ENCODE results near the gene SLC22A17. TPM values are rescaled to one million over a fixed set of nuclear protein-coding genes. Genes with fewer than 3 reads are reported as not detected.
A peak's percentile ranks its signal among the peaks of the same experiment; 100 is the strongest.

The SLC22A17 gene
- total RNA-seq, 1 donor from 2014 or later: 42.4 TPM

DNA sequence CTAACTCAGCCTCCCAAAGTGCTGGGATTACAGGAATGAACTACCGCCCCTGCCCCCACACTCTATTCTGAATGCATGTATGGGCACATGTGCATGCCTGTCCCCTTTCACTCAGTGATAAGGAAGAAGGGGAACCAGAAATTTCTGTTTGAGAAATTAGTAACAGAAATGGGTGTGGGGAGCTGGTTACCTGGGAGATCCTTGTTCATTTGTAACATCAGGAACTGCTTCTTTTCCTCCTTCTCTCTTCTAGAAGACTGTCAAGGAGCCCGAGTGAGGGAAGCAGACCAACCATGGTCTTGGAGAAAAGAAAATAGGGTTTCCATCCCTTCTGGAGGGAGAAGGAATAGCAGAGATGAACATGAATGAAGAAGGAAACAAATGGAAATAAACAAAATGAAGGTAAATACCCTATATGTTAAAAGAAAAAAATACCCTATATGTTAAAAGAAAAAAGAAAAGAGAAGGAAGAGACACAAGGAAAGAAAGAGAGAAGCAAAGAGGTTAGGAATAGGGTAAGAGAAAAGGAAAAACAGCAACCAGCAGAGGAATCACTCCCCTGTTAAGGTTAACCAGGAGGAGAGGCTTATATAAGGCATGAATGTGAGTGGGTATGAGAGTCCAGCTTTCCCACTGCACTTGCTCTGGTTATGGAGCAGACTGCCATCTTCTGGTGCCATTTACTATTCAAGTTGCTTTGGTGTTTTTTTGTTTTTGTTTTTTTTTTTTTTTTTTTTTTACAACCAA is 53.3 kb downstream of the SLC22A17 start:
- Mint-ChIP-seq H3K27ac (ENCODE audit: unreplicated experiment) (no peak overlapping the region), H3K36me3 (ENCODE audit: low read depth) (no peaks in the 10 kb centered on the region), H3K27me3 (ENCODE audit: low read depth) (no peaks in the 10 kb centered on the region), H3K4me1 (peaks cover 48% of the 10 kb centered on the region), H3K4me3 (peak overlapping the region; percentile 95), H3K9me3 (no peaks in the 10 kb centered on the region)
- DNase-seq (ENCODE audit: low read depth, low spot score): no peak
- TF ChIP-seq, protein P1, sequence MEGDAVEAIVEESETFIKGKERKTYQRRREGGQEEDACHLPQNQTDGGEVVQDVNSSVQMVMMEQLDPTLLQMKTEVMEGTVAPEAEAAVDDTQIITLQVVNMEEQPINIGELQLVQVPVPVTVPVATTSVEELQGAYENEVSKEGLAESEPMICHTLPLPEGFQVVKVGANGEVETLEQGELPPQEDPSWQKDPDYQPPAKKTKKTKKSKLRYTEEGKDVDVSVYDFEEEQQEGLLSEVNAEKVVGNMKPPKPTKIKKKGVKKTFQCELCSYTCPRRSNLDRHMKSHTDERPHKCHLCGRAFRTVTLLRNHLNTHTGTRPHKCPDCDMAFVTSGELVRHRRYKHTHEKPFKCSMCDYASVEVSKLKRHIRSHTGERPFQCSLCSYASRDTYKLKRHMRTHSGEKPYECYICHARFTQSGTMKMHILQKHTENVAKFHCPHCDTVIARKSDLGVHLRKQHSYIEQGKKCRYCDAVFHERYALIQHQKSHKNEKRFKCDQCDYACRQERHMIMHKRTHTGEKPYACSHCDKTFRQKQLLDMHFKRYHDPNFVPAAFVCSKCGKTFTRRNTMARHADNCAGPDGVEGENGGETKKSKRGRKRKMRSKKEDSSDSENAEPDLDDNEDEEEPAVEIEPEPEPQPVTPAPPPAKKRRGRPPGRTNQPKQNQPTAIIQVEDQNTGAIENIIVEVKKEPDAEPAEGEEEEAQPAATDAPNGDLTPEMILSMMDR (conservative IDR thresholded peaks at IDR 0.05): peak; percentile 57

DNA sequence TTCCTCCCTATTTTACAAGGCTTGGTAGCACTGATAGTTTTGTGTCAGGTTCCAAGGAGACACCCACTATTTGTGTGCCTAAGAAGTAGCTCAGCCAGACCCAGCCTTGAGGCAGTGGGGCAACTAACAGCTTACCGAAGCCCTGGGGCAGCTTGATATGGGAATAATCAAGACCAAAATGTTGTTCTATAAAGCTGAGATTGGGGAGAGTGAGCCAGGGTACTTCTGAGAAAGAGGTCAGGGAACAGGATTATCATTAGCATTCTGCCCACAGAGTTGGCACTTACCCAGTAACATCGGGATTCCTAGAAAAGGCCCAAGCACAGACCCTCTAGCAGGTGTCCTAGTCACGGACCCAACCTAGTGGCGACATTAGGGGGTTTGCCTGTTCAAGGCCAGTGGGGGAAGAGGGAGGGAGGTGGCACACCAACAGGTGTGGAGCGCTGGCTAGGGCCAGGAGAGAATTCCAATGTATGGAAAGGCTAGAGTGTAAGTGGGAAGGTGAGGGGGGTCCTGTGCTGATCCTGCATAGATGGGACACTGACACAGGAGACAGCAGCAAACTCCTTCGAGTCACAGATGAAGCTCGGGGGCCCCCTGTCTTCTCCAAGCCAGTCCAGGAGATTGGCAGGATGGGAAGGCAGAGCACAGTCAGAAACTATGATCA is 54.9 kb downstream of the SLC22A17 start:
- TF ChIP-seq, protein P1 (conservative IDR thresholded peaks at IDR 0.05): no peak
- no peak for DNase-seq (ENCODE audit: low read depth, low spot score)
- peaks cover 8% of the 10 kb centered on the region for H3K27me3 Mint-ChIP-seq (ENCODE audit: low read depth)
- H3K4me1 Mint-ChIP-seq: peaks cover 44% of the 10 kb centered on the region
- H3K9me3 Mint-ChIP-seq: no peaks in the 10 kb centered on the region
- no peaks in the 10 kb centered on the region for H3K36me3 Mint-ChIP-seq (ENCODE audit: low read depth)
- H3K27ac Mint-ChIP-seq (ENCODE audit: unreplicated experiment): no peak overlapping the region
- no peak overlapping the region for H3K4me3 Mint-ChIP-seq

DNA sequence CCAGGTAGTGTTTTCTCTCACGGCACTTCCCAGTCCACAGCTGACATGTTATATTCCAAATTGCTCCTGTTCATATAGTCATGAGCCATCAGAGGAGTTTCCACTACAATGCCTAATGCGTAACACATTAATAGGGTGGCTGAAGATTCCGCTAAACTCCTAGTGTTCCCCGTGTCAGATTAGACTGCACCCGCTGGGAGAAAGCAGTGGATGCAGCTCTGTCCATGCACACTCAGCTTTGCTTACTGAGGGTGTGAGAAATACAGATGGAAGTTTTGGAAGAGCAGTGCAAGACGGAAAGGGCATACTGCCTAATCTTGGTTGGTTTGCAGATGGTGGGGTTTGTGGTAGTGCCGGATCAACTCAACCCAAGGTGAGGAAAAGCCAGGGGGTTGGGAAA is 55.6 kb downstream of the SLC22A17 start:
- Mint-ChIP-seq H3K27ac (ENCODE audit: unreplicated experiment) (no peak overlapping the region), H3K27me3 (ENCODE audit: low read depth) (peaks cover 8% of the 10 kb centered on the region), H3K36me3 (ENCODE audit: low read depth) (no peaks in the 10 kb centered on the region), H3K9me3 (no peaks in the 10 kb centered on the region), H3K4me1 (peaks cover 40% of the 10 kb centered on the region), H3K4me3 (peak overlapping the region; percentile 61)
- TF ChIP-seq, protein P1 (conservative IDR thresholded peaks at IDR 0.05): no peak
- no peak for DNase-seq (ENCODE audit: low read depth, low spot score)

Small RNAs within 50 kb of the gene (microRNA-seq; reads per million reads assigned to microRNA genes)
- gene MIR208A: not detected

Other genes starting within 250 kb of the SLC22A17 start
- gene CIROP, start 247.9 kb downstream of the SLC22A17 start, total RNA-seq: not detected in 2 replicates
- not detected in 2 replicates for gene CEBPE, start 233.6 kb downstream of the SLC22A17 start, total RNA-seq
- 6.6 and 9.4 TPM in 2 replicates for gene SLC7A8, start 169.2 kb downstream of the SLC22A17 start, total RNA-seq
- not detected in 2 replicates for gene RNF212B, start 115.0 kb downstream of the SLC22A17 start, total RNA-seq
- 14.8 and 17.2 TPM in 2 replicates for gene HOMEZ, start 66.8 kb downstream of the SLC22A17 start, total RNA-seq
- gene PPP1R3E, start 50.0 kb downstream of the SLC22A17 start, total RNA-seq: 13.6 and 15.0 TPM in 2 replicates
- gene BCL2L2, start 46.1 kb downstream of the SLC22A17 start, total RNA-seq: 21.9 and 24.8 TPM in 2 replicates
- 375 and 379 TPM in 2 replicates for gene PABPN1, start 31.4 kb downstream of the SLC22A17 start, total RNA-seq
- 100 and 104 TPM in 2 replicates for gene EFS, start 12.3 kb upstream of the SLC22A17 start, total RNA-seq
- gene IL25, start 19.9 kb upstream of the SLC22A17 start, total RNA-seq: not detected in 2 replicates
- gene CMTM5, start 24.2 kb upstream of the SLC22A17 start, total RNA-seq: 2.0 and 3.1 TPM in 2 replicates
- not detected in 2 replicates for gene MYH6, start 55.4 kb upstream of the SLC22A17 start, total RNA-seq
- 0.05 TPM in 1 of 2 replicates, not detected in the other for gene MYH7, start 82.8 kb upstream of the SLC22A17 start, total RNA-seq
- 53.3 and 54.7 TPM in 2 replicates for gene NGDN, start 116.8 kb upstream of the SLC22A17 start, total RNA-seq
- gene ZFHX2, start 198.9 kb upstream of the SLC22A17 start, total RNA-seq: 9.9 and 11.0 TPM in 2 replicates
- 19.4 and 19.6 TPM in 2 replicates for gene THTPA, start 203.4 kb upstream of the SLC22A17 start, total RNA-seq
- gene AP1G2, start 214.9 kb upstream of the SLC22A17 start, total RNA-seq: 42.3 and 53.2 TPM in 2 replicates
- 1.3 and 1.4 TPM in 2 replicates for gene JPH4, start 225.9 kb upstream of the SLC22A17 start, total RNA-seq